ENCODE measurements around the gene IRX4. TPM values are rescaled to one million over a fixed set of nuclear protein-coding genes. Genes with fewer than 3 reads are reported as not detected.

IRX4 gene
- total RNA-seq (2014; rRNA removed; shearing (Covaris generic)) = not detected in 2 replicates
- not detected in 2 replicates for polyA plus RNA-seq (2016; fragmentation: Nextera tagmentation; extraction: Ambion mirVana)

GRCh38 chr5:1882337-1883119 is at the start of gene IRX4:
Gene IRX4, minus strand, starts transcription at chr5:1882925. Its CDS starts 278 bp downstream, at chr5:1882647.
- Histone ChIP-seq H3F3A (ENCODE audit: insufficient read depth) (no peaks in the 10 kb centered on the region), H3K9me2 (ENCODE audit: insufficient read depth) (no peaks in the 10 kb centered on the region), H3K4me3 (peak within 1 kb of the TSS; percentile 18; the same call in 1 of the 2 replicates), H3K9me3 (ENCODE audit: low read depth) (no peaks in the 10 kb centered on the region), H3K27ac (no peak within 1 kb of the TSS), H4K20me1 (ENCODE audit: insufficient read depth) (no peaks in the 10 kb centered on the region), H2AFZ (no peak within 1 kb of the TSS), H3K4me2 (ENCODE audit: unreplicated experiment) (peak within 1 kb of the TSS; percentile 41), H3K27me3 (replicated peaks; ENCODE audit: insufficient read depth) (peaks cover 79% of the 10 kb centered on the region), H3K36me3 (ENCODE audit: low read depth) (no peaks in the 10 kb centered on the region), H3K79me2 (ENCODE audit: insufficient read depth) (no peaks in the 10 kb centered on the region), H3K4me1 (ENCODE audit: insufficient read depth) (no peaks in the 10 kb centered on the region; the same call in 1 of the 2 replicates), H3K9ac (no peak within 1 kb of the TSS)
- in situ Hi-C loops (cut with MboI) = no loop called here
- TF ChIP-seq EZH2 (IDR thresholded peaks at IDR 0.05; ENCODE audit: insufficient read depth, poor library complexity, severe bottlenecking) (no peak), EZH2phosphoT487 (IDR thresholded peaks at IDR 0.05; ENCODE audit: insufficient read depth, low read depth) (no peak)
- WGBS, 2 experiments (ENCODE audit: low coverage in 1 of 2, low lambda C conversion rate in 2 of 2, missing lambda C conversion rate in 2 of 2) = 4 to 6% methylated on average over 52 to 81 of the region's 83 CpGs
- DNase-seq = peak; percentile 45

DNA sequence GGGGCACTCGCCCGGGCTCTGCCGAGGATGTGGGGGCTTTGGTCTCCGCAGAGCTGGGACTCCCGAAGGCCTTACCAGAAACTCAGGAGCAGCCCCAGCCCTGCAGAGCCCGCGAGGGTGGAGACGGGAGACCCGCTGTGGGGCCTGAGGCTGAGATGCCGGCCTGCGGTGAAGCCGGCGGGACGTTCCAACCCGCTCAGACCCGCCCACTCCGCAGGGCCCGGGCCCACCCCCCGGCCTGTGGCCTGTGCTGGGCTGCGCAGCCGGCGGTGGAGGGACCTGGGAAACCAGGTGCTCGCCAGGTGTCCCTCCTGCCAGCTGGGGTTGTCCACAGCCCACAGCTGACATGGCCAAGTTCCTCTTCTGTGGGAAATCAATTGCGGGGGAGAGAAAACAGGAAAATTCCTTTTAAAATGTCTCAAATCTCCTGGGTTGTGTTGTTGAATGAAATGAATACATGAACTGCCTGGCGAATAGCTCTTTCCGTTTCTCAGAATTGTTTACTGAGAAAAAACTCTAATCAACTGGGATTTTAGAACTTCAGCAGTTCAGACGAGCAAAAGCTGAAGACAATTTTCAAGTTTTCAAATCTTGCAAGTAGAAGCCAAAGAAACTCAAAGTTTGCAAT is 49.0 kb upstream of the IRX4 start:
- WGBS, 2 experiments (ENCODE audit: low coverage in 1 of 2, low lambda C conversion rate in 2 of 2, missing lambda C conversion rate in 2 of 2) = 3 to 5% methylated on average over 23 to 27 of the region's 27 CpGs
- H3K27ac ChIP-seq = no peak overlapping the region
- TF ChIP-seq EZH2phosphoT487 (IDR thresholded peaks at IDR 0.05; ENCODE audit: insufficient read depth, low read depth) (no peak), EZH2 (IDR thresholded peaks at IDR 0.05; ENCODE audit: insufficient read depth, poor library complexity, severe bottlenecking) (no peak)
- H3K9me3 ChIP-seq (ENCODE audit: low read depth) = no peaks in the 10 kb centered on the region
- no peaks in the 10 kb centered on the region for H3K4me1 ChIP-seq (ENCODE audit: insufficient read depth)
- no peak overlapping the region for H3K9ac ChIP-seq
- H4K20me1 ChIP-seq (ENCODE audit: insufficient read depth) = no peaks in the 10 kb centered on the region
- peak overlapping the region; percentile 33; the same call in 1 of the 2 replicates for H2AFZ ChIP-seq
- in situ Hi-C loops (cut with MboI) = no loop called here
- no peaks in the 10 kb centered on the region for H3F3A ChIP-seq (ENCODE audit: insufficient read depth)
- no peak overlapping the region for H3K4me3 ChIP-seq
- DNase-seq = no peak
- no peaks in the 10 kb centered on the region for H3K9me2 ChIP-seq (ENCODE audit: insufficient read depth)
- H3K36me3 ChIP-seq (ENCODE audit: low read depth) = no peaks in the 10 kb centered on the region
- H3K4me2 ChIP-seq (ENCODE audit: unreplicated experiment) = no peak overlapping the region
- H3K79me2 ChIP-seq (ENCODE audit: insufficient read depth) = no peaks in the 10 kb centered on the region
- peaks cover 20% of the 10 kb centered on the region for H3K27me3 ChIP-seq (replicated peaks; ENCODE audit: insufficient read depth)

GRCh38 chr5:1930880-1931603 is 48.3 kb upstream of the IRX4 start:
- in situ Hi-C loops (cut with MboI) = no loop called here
- TF ChIP-seq EZH2phosphoT487 (IDR thresholded peaks at IDR 0.05; ENCODE audit: insufficient read depth, low read depth) = no peak
- TF ChIP-seq EZH2 (IDR thresholded peaks at IDR 0.05; ENCODE audit: insufficient read depth, poor library complexity, severe bottlenecking) = no peak
- no peaks in the 10 kb centered on the region for H3K36me3 ChIP-seq (ENCODE audit: low read depth)
- no peak overlapping the region for H3K4me3 ChIP-seq
- H3K9ac ChIP-seq = no peak overlapping the region
- no peaks in the 10 kb centered on the region for H3K4me1 ChIP-seq (ENCODE audit: insufficient read depth)
- no peaks in the 10 kb centered on the region for H3F3A ChIP-seq (ENCODE audit: insufficient read depth)
- H2AFZ ChIP-seq = peak overlapping the region; percentile 33; the same call in 1 of the 2 replicates
- no peak overlapping the region for H3K4me2 ChIP-seq (ENCODE audit: unreplicated experiment)
- H3K9me2 ChIP-seq (ENCODE audit: insufficient read depth) = no peaks in the 10 kb centered on the region
- no peaks in the 10 kb centered on the region for H3K79me2 ChIP-seq (ENCODE audit: insufficient read depth)
- H3K9me3 ChIP-seq (ENCODE audit: low read depth) = no peaks in the 10 kb centered on the region
- H4K20me1 ChIP-seq (ENCODE audit: insufficient read depth) = no peaks in the 10 kb centered on the region
- WGBS, 2 experiments (ENCODE audit: low coverage in 1 of 2, low lambda C conversion rate in 2 of 2, missing lambda C conversion rate in 2 of 2) = 2 to 4% methylated on average over 37 to 49 of the region's 66 CpGs
- peak; percentile 13 for DNase-seq
- H3K27ac ChIP-seq = no peak overlapping the region
- peaks cover 20% of the 10 kb centered on the region for H3K27me3 ChIP-seq (replicated peaks; ENCODE audit: insufficient read depth)

DNA sequence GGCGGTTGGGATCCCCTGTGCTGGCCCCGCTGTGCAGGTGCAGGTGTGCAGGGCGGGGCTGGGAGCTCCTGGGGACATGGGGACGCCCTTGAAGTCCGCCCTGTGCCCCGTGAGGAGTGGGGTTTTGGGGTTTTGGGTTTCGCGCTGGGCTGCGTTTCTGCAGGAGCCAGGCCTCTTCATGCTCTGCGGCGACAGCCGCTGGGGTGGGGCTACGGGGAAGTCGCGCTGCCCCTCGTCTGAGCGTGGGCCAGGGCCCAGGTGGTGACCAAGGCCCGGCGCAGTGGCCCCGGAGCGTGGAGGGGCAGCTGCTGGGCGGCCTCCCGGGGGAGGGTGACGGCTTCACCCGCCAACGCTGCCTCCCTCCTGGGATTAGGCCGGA is 47.8 kb upstream of the IRX4 start:
- Histone ChIP-seq H3K9me3 (ENCODE audit: low read depth) (no peaks in the 10 kb centered on the region), H4K20me1 (ENCODE audit: insufficient read depth) (no peaks in the 10 kb centered on the region), H3K4me3 (no peak overlapping the region), H3K9ac (no peak overlapping the region), H2AFZ (no peak overlapping the region), H3K4me1 (ENCODE audit: insufficient read depth) (no peaks in the 10 kb centered on the region), H3K27ac (no peak overlapping the region), H3K27me3 (replicated peaks; ENCODE audit: insufficient read depth) (peaks cover 20% of the 10 kb centered on the region), H3K4me2 (ENCODE audit: unreplicated experiment) (no peak overlapping the region), H3F3A (ENCODE audit: insufficient read depth) (no peaks in the 10 kb centered on the region), H3K36me3 (ENCODE audit: low read depth) (no peaks in the 10 kb centered on the region), H3K79me2 (ENCODE audit: insufficient read depth) (no peaks in the 10 kb centered on the region), H3K9me2 (ENCODE audit: insufficient read depth) (no peaks in the 10 kb centered on the region)
- in situ Hi-C loops (cut with MboI) = no loop called here
- WGBS, 2 experiments (ENCODE audit: low coverage in 1 of 2, low lambda C conversion rate in 2 of 2, missing lambda C conversion rate in 2 of 2) = 4 to 5% methylated on average over 19 to 23 of the region's 27 CpGs
- no peak for TF ChIP-seq EZH2 (IDR thresholded peaks at IDR 0.05; ENCODE audit: insufficient read depth, poor library complexity, severe bottlenecking)
- no peak for TF ChIP-seq EZH2phosphoT487 (IDR thresholded peaks at IDR 0.05; ENCODE audit: insufficient read depth, low read depth)
- DNase-seq = no peak

Measured in GM23248 (cell line).